ENCODE data around the gene USF3.

- TF ChIP-seq FOSL1 (tag; conservative IDR thresholded peaks at IDR 0.05), result no peak
- no peak for TF ChIP-seq SREBF1 (IDR thresholded peaks at IDR 0.05; ENCODE audit: borderline replicate concordance, low read depth, low read length)
- TF ChIP-seq ZNF609 (CRISPR knock-in tag; IDR thresholded peaks at IDR 0.05; ENCODE audit: borderline replicate concordance), result no peak
- TF ChIP-seq E2F5 (CRISPR knock-in tag; IDR thresholded peaks at IDR 0.05), result no peak
Measured at GRCh38 chr3:113668015-113668414, 28.4 kb downstream of the USF3 start.
